SK-N-SH treated with all-trans-retinoic acid at 6 μM for 48 hours (cell line): ENCODE results near the gene UBE2L3.

Source experiments
- ATAC-seq: fragments of 200-7000 bp; cut with Tn5 transposase; 3 replicates; pipeline ENCODE4 v1.9.1; 2020; ENCODE audit warnings: mild to moderate bottlenecking, moderate library complexity
- ARNTL ChIP-seq: fragments of 450-650 bp; formaldehyde crosslinking; IDR thresholded peaks from 2 replicates; pipeline ENCODE4 v1.5.0; 2020; ENCODE audit warnings: low read depth, mild to moderate bottlenecking, moderate library complexity, borderline replicate concordance
- BACH2 ChIP-seq: fragments of 250-450 bp; sonication (Bioruptor Pico); IDR thresholded peaks from 2 replicates; pipeline ENCODE4 v1.9.0; 2021; ENCODE audit warnings: mild to moderate bottlenecking, borderline replicate concordance
- CSDC2 ChIP-seq: fragments of 250-450 bp; sonication (Bioruptor Pico); IDR thresholded peaks from 2 replicates; pipeline ENCODE4 v1.5.0; 2020; ENCODE audit warnings: mild to moderate bottlenecking, moderate library complexity
- ESRRG ChIP-seq: fragments of 250-450 bp; sonication (Bioruptor Pico); IDR thresholded peaks from 2 replicates; pipeline ENCODE4 v1.6.1; 2021; ENCODE audit warnings: mild to moderate bottlenecking
- GLIS3 ChIP-seq: fragments of 250-450 bp; sonication (Bioruptor Pico); IDR thresholded peaks from 2 replicates; pipeline ENCODE4 v1.5.0; 2020; ENCODE audit warnings: mild to moderate bottlenecking, moderate library complexity
- ISL1 ChIP-seq: fragments of 250-450 bp; sonication (Bioruptor Pico); IDR thresholded peaks from 2 replicates; pipeline ENCODE4 v2.1.2; 2022; ENCODE audit warnings: mild to moderate bottlenecking, moderate library complexity
- OSR1 ChIP-seq: fragments of 250-450 bp; sonication (Bioruptor Pico); IDR thresholded peaks from 2 replicates; pipeline ENCODE4 v1.8.0; 2022; ENCODE audit warnings: moderate library complexity, mild to moderate bottlenecking, inconsistent platforms
- PPARA ChIP-seq: fragments of 250-450 bp; sonication (Bioruptor Pico); IDR thresholded peaks from 2 replicates; pipeline ENCODE4 v1.5.0; 2020; ENCODE audit warnings: mild to moderate bottlenecking, borderline replicate concordance
- RARB ChIP-seq: fragments of 250-450 bp; sonication (Bioruptor Pico); IDR thresholded peaks from 2 replicates; pipeline ENCODE4 v1.8.0; 2021; ENCODE audit warnings: mild to moderate bottlenecking, moderate library complexity
- SNAI2 ChIP-seq: fragments of 250-450 bp; sonication (Bioruptor Pico); IDR thresholded peaks from 2 replicates; pipeline ENCODE4 v1.5.0; 2020; ENCODE audit warnings: mild to moderate bottlenecking, moderate library complexity
- TCF4 ChIP-seq: fragments of 250-450 bp; sonication (Bioruptor Pico); IDR thresholded peaks from 2 replicates; pipeline ENCODE4 v1.8.0; 2021; ENCODE audit warnings: mild to moderate bottlenecking, moderate library complexity, borderline replicate concordance
- TOX ChIP-seq: fragments of 250-450 bp; sonication (Bioruptor Pico); IDR thresholded peaks from 2 replicates; pipeline ENCODE4 v1.8.0; 2021; ENCODE audit warnings: mild to moderate bottlenecking, moderate library complexity, borderline replicate concordance
- ZC3H10 ChIP-seq: fragments of 250-450 bp; sonication (Bioruptor Pico); IDR thresholded peaks from 2 replicates; pipeline ENCODE4 v1.5.1; 2021; ENCODE audit warnings: mild to moderate bottlenecking, moderate library complexity
- ZFP3 ChIP-seq: fragments of 250-450 bp; sonication (Bioruptor Pico); IDR thresholded peaks from 2 replicates; pipeline ENCODE4 v1.5.0; 2020; ENCODE audit warnings: mild to moderate bottlenecking, moderate library complexity
- ZFP30 ChIP-seq: fragments of 450-650 bp; formaldehyde crosslinking; IDR thresholded peaks from 2 replicates; pipeline ENCODE4 v1.5.0; 2022; ENCODE audit warnings: mild to moderate bottlenecking, moderate library complexity
- ZNF565 ChIP-seq: fragments of 450-650 bp; formaldehyde crosslinking; conservative IDR thresholded peaks from 2 replicates; pipeline ENCODE4 v1.5.0; 2020; ENCODE audit warnings: low read depth, mild to moderate bottlenecking, moderate library complexity
- ZNF70 ChIP-seq: fragments of 450-650 bp; formaldehyde crosslinking; IDR thresholded peaks from 2 replicates; pipeline ENCODE4 v1.5.0; 2020; ENCODE audit warnings: mild to moderate bottlenecking, moderate library complexity
- ZNF8 ChIP-seq: fragments of 450-650 bp; formaldehyde crosslinking; IDR thresholded peaks from 2 replicates; pipeline ENCODE4 v1.5.0; 2020; ENCODE audit warnings: mild to moderate bottlenecking, moderate library complexity
- TF ChIP-seq, protein P1 (sequence below): fragments of 250-450 bp; sonication (Bioruptor Pico); IDR thresholded peaks from 2 replicates; pipeline ENCODE4 v1.5.0; 2020; ENCODE audit warnings: mild to moderate bottlenecking, moderate library complexity
- TF ChIP-seq, protein P2 (sequence below): fragments of 250-450 bp; sonication (Bioruptor Pico); IDR thresholded peaks from 2 replicates; pipeline ENCODE4 v1.5.1; 2021; ENCODE audit warnings: mild to moderate bottlenecking, moderate library complexity
- TF ChIP-seq, protein P3 (sequence below): fragments of 250-450 bp; sonication (Bioruptor Pico); IDR thresholded peaks from 2 replicates; pipeline ENCODE4 v1.5.1; 2020; ENCODE audit warnings: low read depth, mild to moderate bottlenecking, moderate library complexity
- TF ChIP-seq, protein P4 (sequence below): fragments of 250-450 bp; sonication (Bioruptor Pico); IDR thresholded peaks from 2 replicates; pipeline ENCODE4 v1.8.0; 2020; ENCODE audit warnings: mild to moderate bottlenecking, moderate library complexity, borderline replicate concordance

UBE2L3 gene

DNA sequence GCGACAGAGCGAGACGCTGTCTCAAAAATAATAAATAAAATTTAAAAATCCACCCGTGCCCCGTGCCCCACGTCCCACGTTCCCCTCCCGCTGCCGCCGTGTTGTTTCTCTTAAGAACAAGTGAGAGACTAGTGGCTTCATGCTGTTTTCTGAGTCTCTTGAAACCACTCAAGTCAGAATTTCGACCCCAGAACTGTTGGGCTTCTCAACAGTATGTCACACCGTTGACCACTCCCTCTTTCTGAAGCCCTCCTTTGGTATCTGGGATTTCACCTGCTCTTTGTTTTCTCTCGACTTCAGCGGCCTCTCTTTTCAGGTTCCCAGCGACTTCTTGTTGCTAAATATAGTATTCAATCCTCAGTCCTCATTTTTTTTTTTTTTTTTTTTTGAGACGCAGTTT, 99.3 kb downstream of the UBE2L3 start:
- TF ChIP-seq OSR1: no peak
- no peak for TF ChIP-seq ZNF70 (CRISPR knock-in tag)
- no peak for TF ChIP-seq ZC3H10 (CRISPR knock-in tag)
- TF ChIP-seq PPARA (CRISPR knock-in tag): no peak
- TF ChIP-seq ISL1: no peak
- no peak for TF ChIP-seq ARNTL (CRISPR knock-in tag)
- no peak for TF ChIP-seq ZFP3
- TF ChIP-seq, protein P1, sequence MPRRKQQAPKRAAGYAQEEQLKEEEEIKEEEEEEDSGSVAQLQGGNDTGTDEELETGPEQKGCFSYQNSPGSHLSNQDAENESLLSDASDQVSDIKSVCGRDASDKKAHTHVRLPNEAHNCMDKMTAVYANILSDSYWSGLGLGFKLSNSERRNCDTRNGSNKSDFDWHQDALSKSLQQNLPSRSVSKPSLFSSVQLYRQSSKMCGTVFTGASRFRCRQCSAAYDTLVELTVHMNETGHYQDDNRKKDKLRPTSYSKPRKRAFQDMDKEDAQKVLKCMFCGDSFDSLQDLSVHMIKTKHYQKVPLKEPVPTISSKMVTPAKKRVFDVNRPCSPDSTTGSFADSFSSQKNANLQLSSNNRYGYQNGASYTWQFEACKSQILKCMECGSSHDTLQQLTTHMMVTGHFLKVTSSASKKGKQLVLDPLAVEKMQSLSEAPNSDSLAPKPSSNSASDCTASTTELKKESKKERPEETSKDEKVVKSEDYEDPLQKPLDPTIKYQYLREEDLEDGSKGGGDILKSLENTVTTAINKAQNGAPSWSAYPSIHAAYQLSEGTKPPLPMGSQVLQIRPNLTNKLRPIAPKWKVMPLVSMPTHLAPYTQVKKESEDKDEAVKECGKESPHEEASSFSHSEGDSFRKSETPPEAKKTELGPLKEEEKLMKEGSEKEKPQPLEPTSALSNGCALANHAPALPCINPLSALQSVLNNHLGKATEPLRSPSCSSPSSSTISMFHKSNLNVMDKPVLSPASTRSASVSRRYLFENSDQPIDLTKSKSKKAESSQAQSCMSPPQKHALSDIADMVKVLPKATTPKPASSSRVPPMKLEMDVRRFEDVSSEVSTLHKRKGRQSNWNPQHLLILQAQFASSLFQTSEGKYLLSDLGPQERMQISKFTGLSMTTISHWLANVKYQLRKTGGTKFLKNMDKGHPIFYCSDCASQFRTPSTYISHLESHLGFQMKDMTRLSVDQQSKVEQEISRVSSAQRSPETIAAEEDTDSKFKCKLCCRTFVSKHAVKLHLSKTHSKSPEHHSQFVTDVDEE (CRISPR knock-in tag): no peak
- TF ChIP-seq RARB: no peak
- TF ChIP-seq TCF4 (CRISPR knock-in tag): no peak
- TF ChIP-seq, protein P2, sequence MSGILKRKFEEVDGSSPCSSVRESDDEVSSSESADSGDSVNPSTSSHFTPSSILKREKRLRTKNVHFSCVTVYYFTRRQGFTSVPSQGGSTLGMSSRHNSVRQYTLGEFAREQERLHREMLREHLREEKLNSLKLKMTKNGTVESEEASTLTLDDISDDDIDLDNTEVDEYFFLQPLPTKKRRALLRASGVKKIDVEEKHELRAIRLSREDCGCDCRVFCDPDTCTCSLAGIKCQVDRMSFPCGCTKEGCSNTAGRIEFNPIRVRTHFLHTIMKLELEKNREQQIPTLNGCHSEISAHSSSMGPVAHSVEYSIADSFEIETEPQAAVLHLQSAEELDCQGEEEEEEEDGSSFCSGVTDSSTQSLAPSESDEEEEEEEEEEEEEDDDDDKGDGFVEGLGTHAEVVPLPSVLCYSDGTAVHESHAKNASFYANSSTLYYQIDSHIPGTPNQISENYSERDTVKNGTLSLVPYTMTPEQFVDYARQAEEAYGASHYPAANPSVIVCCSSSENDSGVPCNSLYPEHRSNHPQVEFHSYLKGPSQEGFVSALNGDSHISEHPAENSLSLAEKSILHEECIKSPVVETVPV: no peak
- TF ChIP-seq BACH2 (CRISPR knock-in tag): no peak
- no peak for TF ChIP-seq SNAI2
- no peak for TF ChIP-seq ZNF565
- TF ChIP-seq ZNF8: no peak
- no peak for TF ChIP-seq TOX (CRISPR knock-in tag)
- TF ChIP-seq CSDC2 (CRISPR knock-in tag): no peak

DNA sequence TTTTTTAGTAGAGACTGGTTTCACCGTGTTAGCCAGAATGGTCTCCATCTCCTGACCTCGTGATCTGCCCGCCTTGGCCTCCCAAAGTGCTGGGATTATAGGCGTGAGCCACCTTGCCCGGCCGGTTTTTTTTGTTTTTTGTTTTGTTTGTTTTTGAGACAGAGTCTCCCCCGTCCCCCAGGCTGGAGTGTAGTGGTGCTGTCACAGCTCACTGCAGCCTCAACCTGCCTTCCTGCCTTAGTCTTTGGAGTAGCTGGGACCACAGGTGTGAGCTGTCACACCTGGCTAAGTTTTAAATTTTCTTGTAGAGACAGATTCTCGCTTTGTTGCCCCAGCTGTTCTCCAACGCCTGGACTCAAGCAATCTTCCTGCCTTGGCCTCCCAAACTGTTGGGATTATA, 101.5 kb downstream of the UBE2L3 start:
- no peak for ATAC-seq
- TF ChIP-seq, protein P3, sequence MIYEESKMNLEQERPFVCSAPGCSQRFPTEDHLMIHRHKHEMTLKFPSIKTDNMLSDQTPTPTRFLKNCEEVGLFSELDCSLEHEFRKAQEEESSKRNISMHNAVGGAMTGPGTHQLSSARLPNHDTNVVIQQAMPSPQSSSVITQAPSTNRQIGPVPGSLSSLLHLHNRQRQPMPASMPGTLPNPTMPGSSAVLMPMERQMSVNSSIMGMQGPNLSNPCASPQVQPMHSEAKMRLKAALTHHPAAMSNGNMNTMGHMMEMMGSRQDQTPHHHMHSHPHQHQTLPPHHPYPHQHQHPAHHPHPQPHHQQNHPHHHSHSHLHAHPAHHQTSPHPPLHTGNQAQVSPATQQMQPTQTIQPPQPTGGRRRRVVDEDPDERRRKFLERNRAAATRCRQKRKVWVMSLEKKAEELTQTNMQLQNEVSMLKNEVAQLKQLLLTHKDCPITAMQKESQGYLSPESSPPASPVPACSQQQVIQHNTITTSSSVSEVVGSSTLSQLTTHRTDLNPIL: no peak
- TF ChIP-seq GLIS3 (CRISPR knock-in tag): no peak
- TF ChIP-seq ZFP30: no peak
- TF ChIP-seq, protein P2: no peak
- no peak for TF ChIP-seq RARB
- TF ChIP-seq, protein P4, sequence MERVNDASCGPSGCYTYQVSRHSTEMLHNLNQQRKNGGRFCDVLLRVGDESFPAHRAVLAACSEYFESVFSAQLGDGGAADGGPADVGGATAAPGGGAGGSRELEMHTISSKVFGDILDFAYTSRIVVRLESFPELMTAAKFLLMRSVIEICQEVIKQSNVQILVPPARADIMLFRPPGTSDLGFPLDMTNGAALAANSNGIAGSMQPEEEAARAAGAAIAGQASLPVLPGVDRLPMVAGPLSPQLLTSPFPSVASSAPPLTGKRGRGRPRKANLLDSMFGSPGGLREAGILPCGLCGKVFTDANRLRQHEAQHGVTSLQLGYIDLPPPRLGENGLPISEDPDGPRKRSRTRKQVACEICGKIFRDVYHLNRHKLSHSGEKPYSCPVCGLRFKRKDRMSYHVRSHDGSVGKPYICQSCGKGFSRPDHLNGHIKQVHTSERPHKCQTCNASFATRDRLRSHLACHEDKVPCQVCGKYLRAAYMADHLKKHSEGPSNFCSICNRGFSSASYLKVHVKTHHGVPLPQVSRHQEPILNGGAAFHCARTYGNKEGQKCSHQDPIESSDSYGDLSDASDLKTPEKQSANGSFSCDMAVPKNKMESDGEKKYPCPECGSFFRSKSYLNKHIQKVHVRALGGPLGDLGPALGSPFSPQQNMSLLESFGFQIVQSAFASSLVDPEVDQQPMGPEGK (CRISPR knock-in tag): no peak
- no peak for TF ChIP-seq ZNF70 (CRISPR knock-in tag)
- TF ChIP-seq BACH2 (CRISPR knock-in tag): no peak
- TF ChIP-seq TOX (CRISPR knock-in tag): no peak
- no peak for TF ChIP-seq ESRRG (CRISPR knock-in tag)
- TF ChIP-seq, protein P1 (CRISPR knock-in tag): no peak
- TF ChIP-seq ARNTL (CRISPR knock-in tag): no peak
- TF ChIP-seq ZNF565: no peak
- no peak for TF ChIP-seq OSR1
- TF ChIP-seq PPARA (CRISPR knock-in tag): no peak
- no peak for TF ChIP-seq ZC3H10 (CRISPR knock-in tag)
- TF ChIP-seq TCF4 (CRISPR knock-in tag): no peak
- no peak for TF ChIP-seq SNAI2

More for the DNA sequence above, 99.3 kb downstream of the UBE2L3 start:
- peak; percentile 8; the same call in 2 of the 3 replicates for ATAC-seq
